ENCODE measurements around the gene SHC3.

Gene SHC3

DNA sequence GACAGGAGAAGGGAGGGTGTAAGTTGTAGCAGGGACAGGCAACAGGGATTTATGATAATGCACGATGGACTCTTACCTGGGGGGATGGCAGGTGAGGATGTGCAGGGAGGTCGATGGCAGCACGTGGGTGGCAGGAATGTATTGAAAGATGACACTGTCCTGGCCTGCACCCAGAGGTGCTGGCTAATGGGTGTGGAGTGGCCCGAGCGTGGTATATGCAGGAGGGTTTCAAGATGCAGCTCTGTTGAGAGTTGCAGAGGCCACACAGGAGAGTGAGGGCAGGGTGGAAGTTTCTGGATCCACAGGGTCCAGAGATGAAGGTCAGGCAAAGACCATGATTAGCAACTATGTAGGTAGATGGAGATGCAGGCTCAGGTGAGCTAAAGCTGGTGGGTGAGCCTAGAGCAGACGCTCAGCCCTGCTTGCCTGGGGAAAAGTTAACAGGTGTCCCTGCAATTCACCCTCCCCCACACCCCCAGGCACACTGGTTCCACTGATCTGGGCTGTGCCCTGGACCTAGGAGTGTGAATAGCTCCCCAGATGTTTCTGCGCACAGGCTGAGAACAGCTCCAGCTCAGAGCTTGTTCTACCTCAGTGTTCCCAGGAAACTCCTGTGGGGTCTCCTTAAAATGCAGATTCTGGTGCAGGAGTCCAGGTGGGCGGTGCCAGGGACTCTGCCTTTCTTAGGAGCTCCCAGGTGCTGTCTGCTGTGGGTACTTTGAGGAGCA lies 208.8 kb downstream of the SHC3 start:
- Mint-ChIP-seq H3K36me3 (ENCODE audit: insufficient read depth) (no peaks in the 10 kb centered on the region), H3K4me1 (no peaks in the 10 kb centered on the region), H3K27me3 (peaks cover 16% of the 10 kb centered on the region), H3K27ac (ENCODE audit: low read depth) (no peak overlapping the region), H3K9me3 (no peaks in the 10 kb centered on the region), H3K4me3 (no peak overlapping the region)
- DNase-seq (ENCODE audit: low spot score in 2 of 2) = no peak
- no peak for ATAC-seq (replicated peaks; ENCODE audit: extremely low read depth, poor library complexity, severe bottlenecking)

DNA sequence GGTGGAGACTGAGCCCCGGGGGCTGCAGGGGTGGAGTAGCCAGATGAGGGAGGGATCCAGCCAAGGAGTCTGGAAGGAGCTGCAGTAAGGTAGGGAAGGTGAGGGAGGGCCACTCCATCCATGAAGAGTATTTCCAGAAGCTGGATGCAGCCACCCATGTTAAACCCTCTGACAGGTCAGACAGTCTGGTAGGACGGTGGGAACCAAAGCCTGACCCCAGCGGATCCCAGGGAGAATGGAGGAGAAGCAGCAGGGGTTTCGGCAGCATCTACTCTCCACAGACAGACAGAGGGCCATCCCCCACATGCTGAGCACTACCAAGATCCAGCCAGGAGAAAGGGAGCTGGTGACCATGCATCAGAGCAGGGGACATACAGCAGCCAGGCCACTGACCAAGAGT lies 209.8 kb downstream of the SHC3 start:
- ATAC-seq (replicated peaks; ENCODE audit: extremely low read depth, poor library complexity, severe bottlenecking) = no peak
- no peaks in the 10 kb centered on the region for H3K36me3 Mint-ChIP-seq (ENCODE audit: insufficient read depth)

DNA sequence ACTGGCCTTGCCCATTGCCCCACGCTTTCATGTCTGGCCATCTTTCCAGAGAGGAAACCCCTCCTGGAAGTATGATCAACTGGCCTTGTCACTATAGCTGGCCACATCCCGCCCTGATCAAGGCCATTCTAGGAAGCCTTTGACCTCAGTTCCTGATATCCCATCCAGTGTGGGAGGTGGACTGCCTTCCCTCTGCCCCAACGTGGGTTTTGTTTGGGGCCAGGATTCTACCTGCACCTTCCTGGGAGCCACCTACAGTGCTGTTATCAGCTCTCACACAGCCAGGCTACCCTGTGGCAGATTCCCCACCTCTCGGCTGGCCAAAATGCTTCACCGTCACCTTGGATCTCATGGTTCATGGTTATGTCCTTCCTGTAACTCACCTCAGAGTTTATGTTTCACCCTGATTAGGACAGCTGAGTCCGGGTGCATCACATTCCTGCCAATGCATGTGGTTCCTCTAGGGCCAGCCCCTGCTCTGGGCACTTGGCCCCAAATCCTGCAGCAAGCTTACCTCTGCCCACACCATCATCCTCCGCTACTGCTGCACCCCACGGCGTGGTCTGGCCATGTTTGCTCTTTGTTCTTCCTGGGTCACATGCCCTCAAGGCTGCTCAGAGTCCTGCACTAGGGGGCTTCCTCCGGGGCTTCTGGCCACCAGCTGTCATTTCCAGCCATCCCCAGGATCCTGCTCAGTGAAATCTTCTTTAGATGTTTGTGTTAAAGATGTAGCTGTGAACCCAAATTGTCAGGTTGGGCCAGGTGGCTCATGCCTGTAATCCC lies 211.5 kb downstream of the SHC3 start:
- Mint-ChIP-seq H3K4me1 (no peaks in the 10 kb centered on the region), H3K27me3 (peaks cover 16% of the 10 kb centered on the region)
- no peak for ATAC-seq (replicated peaks; ENCODE audit: extremely low read depth, poor library complexity, severe bottlenecking)

More for the DNA sequence above, 209.8 kb downstream of the SHC3 start:
- DNase-seq (ENCODE audit: low spot score in 2 of 2) = no peak
- H3K27ac Mint-ChIP-seq (ENCODE audit: low read depth) = no peak overlapping the region
- H3K4me3 Mint-ChIP-seq = no peak overlapping the region
- peaks cover 16% of the 10 kb centered on the region for H3K27me3 Mint-ChIP-seq
- no peaks in the 10 kb centered on the region for H3K9me3 Mint-ChIP-seq
- no peaks in the 10 kb centered on the region for H3K4me1 Mint-ChIP-seq

DNA sequence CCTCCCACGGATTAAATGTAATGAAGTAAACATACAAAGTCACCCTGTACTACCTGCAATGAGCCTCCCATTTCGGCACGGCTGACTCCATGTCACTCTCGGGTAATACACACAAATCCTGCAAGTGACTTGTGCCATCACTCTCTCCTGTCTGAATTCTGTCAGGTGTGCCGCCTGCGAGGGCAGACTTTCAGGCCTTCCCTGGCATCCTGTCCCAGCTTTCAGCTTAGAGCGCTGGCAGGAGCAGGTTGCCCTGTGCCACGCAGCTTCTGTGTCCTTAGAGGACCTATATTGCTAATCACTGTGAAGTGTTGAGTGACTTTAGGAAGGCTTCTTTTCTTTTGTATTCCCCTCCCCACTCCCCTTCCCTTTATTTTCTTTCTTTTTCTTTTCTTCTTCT lies 213.1 kb downstream of the SHC3 start:
- Mint-ChIP-seq H3K4me1 (no peaks in the 10 kb centered on the region), H3K27me3 (peaks cover 16% of the 10 kb centered on the region), H3K4me3 (no peak overlapping the region), H3K27ac (ENCODE audit: low read depth) (no peak overlapping the region), H3K9me3 (no peaks in the 10 kb centered on the region), H3K36me3 (ENCODE audit: insufficient read depth) (peaks cover 1% of the 10 kb centered on the region)
- DNase-seq (ENCODE audit: low spot score in 2 of 2) (no peak), ATAC-seq (replicated peaks; ENCODE audit: extremely low read depth, poor library complexity, severe bottlenecking) (no peak)

More for the DNA sequence above, 211.5 kb downstream of the SHC3 start:
- H3K9me3 Mint-ChIP-seq = no peaks in the 10 kb centered on the region
- H3K4me3 Mint-ChIP-seq = no peak overlapping the region
- H3K27ac Mint-ChIP-seq (ENCODE audit: low read depth) = no peak overlapping the region
- no peak for DNase-seq (ENCODE audit: low spot score in 2 of 2)
- no peaks in the 10 kb centered on the region for H3K36me3 Mint-ChIP-seq (ENCODE audit: insufficient read depth)

DNA sequence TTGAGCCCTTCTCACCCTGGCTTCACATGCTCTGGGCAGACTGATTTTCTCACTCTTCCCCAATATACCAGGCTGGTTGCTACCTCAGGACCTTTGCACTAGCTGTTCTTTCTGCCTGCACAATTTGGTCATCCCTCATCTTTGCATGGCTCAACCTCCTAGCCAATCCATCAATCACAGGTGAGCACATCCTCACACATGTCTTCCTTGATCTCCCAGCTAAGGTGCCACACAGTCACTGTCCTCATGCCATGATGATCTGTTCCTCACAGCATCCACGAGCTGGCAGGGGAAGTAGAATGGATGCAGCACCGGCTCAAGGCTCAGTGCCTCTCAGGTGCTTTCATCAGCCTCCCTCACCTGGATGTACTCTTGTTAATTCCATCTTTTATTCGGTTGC lies 218.0 kb downstream of the SHC3 start:
- H3K4me1 Mint-ChIP-seq = no peaks in the 10 kb centered on the region
- DNase-seq (ENCODE audit: low spot score in 2 of 2) = no peak
- no peak for ATAC-seq (replicated peaks; ENCODE audit: extremely low read depth, poor library complexity, severe bottlenecking)
- peaks cover 5% of the 10 kb centered on the region for H3K27me3 Mint-ChIP-seq
- no peaks in the 10 kb centered on the region for H3K9me3 Mint-ChIP-seq
- H3K4me3 Mint-ChIP-seq = no peak overlapping the region
- peaks cover 3% of the 10 kb centered on the region for H3K36me3 Mint-ChIP-seq (ENCODE audit: insufficient read depth)
- H3K27ac Mint-ChIP-seq (ENCODE audit: low read depth) = no peak overlapping the region

DNA sequence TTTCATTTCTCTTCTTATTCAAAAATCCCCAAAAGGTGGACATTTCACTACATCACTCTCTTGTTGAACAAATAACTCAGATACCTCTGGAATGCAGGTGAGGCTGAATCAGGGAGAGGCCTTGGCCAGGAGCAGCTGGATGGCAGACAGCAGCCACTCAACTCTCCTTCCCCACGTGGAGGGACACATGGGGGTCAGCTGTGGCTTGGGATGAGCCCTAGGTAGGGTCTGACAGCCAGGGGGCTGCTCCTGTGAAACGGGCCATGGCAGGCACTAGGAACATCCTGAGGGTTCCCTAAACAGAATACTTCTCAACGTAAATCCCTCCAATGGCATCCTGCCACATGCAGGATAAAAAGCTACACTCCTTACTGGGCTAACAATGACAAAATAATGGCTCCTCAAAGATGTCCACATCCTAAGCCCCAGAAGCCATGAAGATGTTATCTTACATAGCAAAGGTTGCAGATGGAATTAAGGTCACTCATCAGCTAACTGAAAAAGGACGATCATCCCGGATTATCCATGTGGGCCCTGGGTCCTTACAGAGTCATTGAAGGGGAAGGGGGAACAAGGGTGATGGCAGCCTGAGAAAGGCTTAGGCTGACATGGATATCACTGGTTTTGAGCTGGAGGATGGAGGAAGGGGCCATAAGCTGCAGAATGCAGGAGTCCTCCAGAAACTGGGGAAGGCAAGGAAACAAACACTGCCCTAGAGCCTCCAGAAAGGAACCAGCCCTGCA lies 218.7 kb downstream of the SHC3 start:
- DNase-seq (ENCODE audit: low spot score in 2 of 2) (no peak), ATAC-seq (replicated peaks; ENCODE audit: extremely low read depth, poor library complexity, severe bottlenecking) (no peak)
- no peaks in the 10 kb centered on the region for H3K4me1 Mint-ChIP-seq
- no peak overlapping the region for H3K27ac Mint-ChIP-seq (ENCODE audit: low read depth)
- H3K36me3 Mint-ChIP-seq (ENCODE audit: insufficient read depth) = peaks cover 3% of the 10 kb centered on the region
- H3K9me3 Mint-ChIP-seq = no peaks in the 10 kb centered on the region
- H3K27me3 Mint-ChIP-seq = peaks cover 13% of the 10 kb centered on the region
- H3K4me3 Mint-ChIP-seq = no peak overlapping the region

DNA sequence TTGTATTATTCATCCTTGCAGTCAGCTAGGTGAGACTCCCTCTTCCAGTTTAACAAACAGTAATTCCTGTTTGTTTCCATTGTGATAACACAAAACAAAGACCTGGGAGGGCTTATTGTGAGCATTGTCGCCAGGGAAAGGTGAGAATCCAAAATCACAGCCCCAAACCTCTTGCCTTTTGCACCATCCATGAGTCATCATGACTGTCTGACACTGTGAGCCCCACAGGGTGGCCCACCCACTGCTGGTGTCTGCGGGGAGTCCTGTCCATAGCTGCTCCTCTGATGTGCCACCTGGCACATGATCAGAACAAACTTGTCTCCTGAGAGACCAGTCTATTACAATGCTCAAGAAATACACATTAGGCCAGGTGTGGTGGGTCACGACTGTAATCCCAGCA lies 221.1 kb downstream of the SHC3 start:
- Mint-ChIP-seq H3K4me3 (no peak overlapping the region), H3K36me3 (ENCODE audit: insufficient read depth) (peaks cover 3% of the 10 kb centered on the region), H3K9me3 (no peaks in the 10 kb centered on the region), H3K27ac (ENCODE audit: low read depth) (no peak overlapping the region), H3K4me1 (no peaks in the 10 kb centered on the region), H3K27me3 (peaks cover 33% of the 10 kb centered on the region)
- ATAC-seq (replicated peaks; ENCODE audit: extremely low read depth, poor library complexity, severe bottlenecking) (peak; percentile 73), DNase-seq (ENCODE audit: low spot score in 2 of 2) (no peak)
